Activated T-cell treated with anti-CD3 and anti-CD28 coated beads, Interleukin-2, amount 50 U/mL, for 72 hours (primary cell): ENCODE results near the gene KIF16B. TPM values are rescaled to one million over a fixed set of nuclear protein-coding genes. Genes with fewer than 3 reads are reported as not detected.

Source experiments
- ATAC-seq, 2 donors: fragments of 150-1000 bp; cut with Tn5 transposase; replicated peaks in 1 of 2; 2 replicates each; pipeline ENCODE4 v1.10.0; 2021; ENCODE audit warnings: moderate library complexity in 2 of 2, mild to moderate bottlenecking in 1 of 2
- DNase-seq, 2 donors: peaks; one replicate each; pipeline ENCODE4 v3.0.0; 2021 to 2022; ENCODE audit warnings: mixed read lengths in 1 of 2
- H3K27ac Mint-ChIP-seq: one replicate; pipeline ENCODE4 v1.8.0; 2022; ENCODE audit warnings: mild to moderate bottlenecking, moderate library complexity, mixed read lengths
- H3K27me3 Mint-ChIP-seq: one replicate; pipeline ENCODE4 v1.8.0; 2022; ENCODE audit warnings: low read depth, mixed read lengths
- H3K36me3 Mint-ChIP-seq, 2 donors: one replicate each; pipeline ENCODE4 v1.8.0; 2022; ENCODE audit warnings: mixed read lengths in 2 of 2, mild to moderate bottlenecking in 1 of 2; ENCODE audit not compliant: insufficient read depth in 2 of 2
- H3K4me1 Mint-ChIP-seq: one replicate; pipeline ENCODE4 v1.8.0; 2022; ENCODE audit warnings: low read depth, mixed read lengths
- H3K4me3 Mint-ChIP-seq, 2 donors: one replicate each; pipeline ENCODE4 v1.8.0; 2022; ENCODE audit warnings: mild to moderate bottlenecking in 2 of 2, mixed read lengths in 2 of 2, moderate library complexity in 2 of 2
- H3K9me3 Mint-ChIP-seq, 2 donors: one replicate each; pipeline ENCODE4 v1.8.0; 2022; ENCODE audit warnings: mixed read lengths in 2 of 2
- total RNA-seq, 2 donors: library from RNA; stranded (reverse); gene quantifications; one replicate each; pipeline ENCODE4 v1.2.3, GENCODE V29; 2022

The KIF16B gene
- total RNA-seq, 2 donors from 2014 or later, result 6.0 to 7.3 TPM

GRCh38 chr20:16415071-16416053 is 157.9 kb downstream of the KIF16B start:
- no peaks in the 10 kb centered on the region for H3K4me1 Mint-ChIP-seq
- H3K9me3 Mint-ChIP-seq, result peaks cover 2 to 4% of the 10 kb centered on the region in 2 donors
- H3K27me3 Mint-ChIP-seq, result no peaks in the 10 kb centered on the region
- DNase-seq, result no peak
- no peak overlapping the region for H3K27ac Mint-ChIP-seq
- no peak overlapping the region for H3K4me3 Mint-ChIP-seq
- ATAC-seq, result no peak
- peaks cover 7% of the 10 kb centered on the region in 2 donors for H3K36me3 Mint-ChIP-seq

GRCh38 chr20:16412906-16413305 is 160.3 kb downstream of the KIF16B start:
- Mint-ChIP-seq H3K9me3 (peaks cover 4 to 5% of the 10 kb centered on the region in 2 donors), H3K4me3 (no peak overlapping the region), H3K4me1 (no peaks in the 10 kb centered on the region), H3K27ac (no peak overlapping the region), H3K36me3 (peaks cover 7% of the 10 kb centered on the region in 2 donors), H3K27me3 (no peaks in the 10 kb centered on the region)
- no peak for DNase-seq
- ATAC-seq, result no peak

GRCh38 chr20:16411361-16411760 is 161.9 kb downstream of the KIF16B start:
- no peak overlapping the region for H3K27ac Mint-ChIP-seq
- ATAC-seq (no peak), DNase-seq (no peak)
- H3K36me3 Mint-ChIP-seq, result peaks cover 7 to 9% of the 10 kb centered on the region in 2 donors
- H3K4me3 Mint-ChIP-seq, result no peak overlapping the region
- peaks cover 4 to 5% of the 10 kb centered on the region in 2 donors for H3K9me3 Mint-ChIP-seq
- no peaks in the 10 kb centered on the region for H3K27me3 Mint-ChIP-seq
- H3K4me1 Mint-ChIP-seq, result no peaks in the 10 kb centered on the region

GRCh38 chr20:16410626-16411025 is 162.6 kb downstream of the KIF16B start:
- H3K27me3 Mint-ChIP-seq, result no peaks in the 10 kb centered on the region
- H3K4me1 Mint-ChIP-seq, result no peaks in the 10 kb centered on the region
- peaks cover 7 to 9% of the 10 kb centered on the region in 2 donors for H3K36me3 Mint-ChIP-seq
- H3K4me3 Mint-ChIP-seq, result no peak overlapping the region
- DNase-seq, result no peak
- H3K9me3 Mint-ChIP-seq, result peaks cover 4 to 5% of the 10 kb centered on the region in 2 donors
- H3K27ac Mint-ChIP-seq, result no peak overlapping the region
- ATAC-seq, result no peak

- Mint-ChIP-seq H3K36me3 (peaks cover 7 to 9% of the 10 kb centered on the region in 2 donors), H3K27ac (no peak overlapping the region), H3K27me3 (no peaks in the 10 kb centered on the region), H3K4me3 (no peak overlapping the region), H3K9me3 (peaks cover 4 to 5% of the 10 kb centered on the region in 2 donors), H3K4me1 (no peaks in the 10 kb centered on the region)
- no peak for DNase-seq
- ATAC-seq, result no peak
Measured at GRCh38 chr20:16408981-16409380, 164.3 kb downstream of the KIF16B start.

GRCh38 chr20:16407251-16408067 is 165.8 kb downstream of the KIF16B start:
- H3K27me3 Mint-ChIP-seq, result no peaks in the 10 kb centered on the region
- H3K4me1 Mint-ChIP-seq, result no peaks in the 10 kb centered on the region
- ATAC-seq (no peak), DNase-seq (no peak)
- H3K9me3 Mint-ChIP-seq, result peaks cover 4 to 5% of the 10 kb centered on the region in 2 donors
- peaks cover 7 to 9% of the 10 kb centered on the region in 2 donors for H3K36me3 Mint-ChIP-seq
- H3K4me3 Mint-ChIP-seq, result no peak overlapping the region
- H3K27ac Mint-ChIP-seq, result no peak overlapping the region

GRCh38 chr20:16405254-16405653 is 168.0 kb downstream of the KIF16B start:
- H3K36me3 Mint-ChIP-seq, result peaks cover 0 to 2% of the 10 kb centered on the region in 2 donors
- peaks cover 1 to 2% of the 10 kb centered on the region in 2 donors for H3K9me3 Mint-ChIP-seq
- H3K4me3 Mint-ChIP-seq, result no peak overlapping the region
- no peak overlapping the region for H3K27ac Mint-ChIP-seq
- no peaks in the 10 kb centered on the region for H3K4me1 Mint-ChIP-seq
- DNase-seq, result no peak
- no peaks in the 10 kb centered on the region for H3K27me3 Mint-ChIP-seq
- ATAC-seq, result no peak

- peaks cover 0 to 2% of the 10 kb centered on the region in 2 donors for H3K36me3 Mint-ChIP-seq
- ATAC-seq (no peak), DNase-seq (no peak)
- H3K9me3 Mint-ChIP-seq, result peaks cover 1 to 2% of the 10 kb centered on the region in 2 donors
- no peaks in the 10 kb centered on the region for H3K4me1 Mint-ChIP-seq
- no peak overlapping the region for H3K27ac Mint-ChIP-seq
- H3K4me3 Mint-ChIP-seq, result no peak overlapping the region
- no peaks in the 10 kb centered on the region for H3K27me3 Mint-ChIP-seq
Measured at GRCh38 chr20:16404640-16405039, 168.6 kb downstream of the KIF16B start.

- Mint-ChIP-seq H3K27me3 (no peaks in the 10 kb centered on the region), H3K27ac (no peak overlapping the region), H3K9me3 (peaks cover 1 to 2% of the 10 kb centered on the region in 2 donors), H3K4me1 (no peaks in the 10 kb centered on the region), H3K36me3 (peaks cover 0 to 2% of the 10 kb centered on the region in 2 donors), H3K4me3 (no peak overlapping the region)
- DNase-seq, result no peak
- no peak for ATAC-seq
Measured at GRCh38 chr20:16404171-16404570, 169.1 kb downstream of the KIF16B start.

GRCh38 chr20:16400234-16400633 is 173.0 kb downstream of the KIF16B start:
- Mint-ChIP-seq H3K9me3 (peaks cover 0 to 1% of the 10 kb centered on the region in 2 donors), H3K4me1 (no peaks in the 10 kb centered on the region), H3K27ac (no peak overlapping the region), H3K36me3 (no peaks in the 10 kb centered on the region), H3K4me3 (no peak overlapping the region), H3K27me3 (no peaks in the 10 kb centered on the region)
- ATAC-seq, result no peak
- DNase-seq, result no peak

- ATAC-seq, result no peak
- Mint-ChIP-seq H3K27ac (no peak overlapping the region), H3K36me3 (no peaks in the 10 kb centered on the region), H3K4me1 (no peaks in the 10 kb centered on the region), H3K9me3 (peaks cover 0 to 1% of the 10 kb centered on the region in 2 donors), H3K4me3 (no peak overlapping the region), H3K27me3 (no peaks in the 10 kb centered on the region)
- no peak for DNase-seq
Measured at GRCh38 chr20:16399801-16400200, 173.4 kb downstream of the KIF16B start.

GRCh38 chr20:16397086-16397485 is 176.2 kb downstream of the KIF16B start:
- Mint-ChIP-seq H3K4me3 (no peak overlapping the region), H3K27me3 (no peaks in the 10 kb centered on the region), H3K9me3 (peaks cover 0 to 1% of the 10 kb centered on the region in 2 donors), H3K4me1 (no peaks in the 10 kb centered on the region), H3K36me3 (no peaks in the 10 kb centered on the region), H3K27ac (no peak overlapping the region)
- DNase-seq (no peak), ATAC-seq (no peak)

- Mint-ChIP-seq H3K36me3 (peaks cover 1 to 2% of the 10 kb centered on the region in 2 donors), H3K4me1 (no peaks in the 10 kb centered on the region), H3K27me3 (no peaks in the 10 kb centered on the region), H3K4me3 (no peak overlapping the region), H3K9me3 (no peaks in the 10 kb centered on the region), H3K27ac (no peak overlapping the region)
- no peak for DNase-seq
- no peak for ATAC-seq
Measured at GRCh38 chr20:16395366-16395765, 177.9 kb downstream of the KIF16B start.
